Stomach (tissue), 4 donors: Measurements from ENCODE around the gene ARSI.

ENCODE experiments used
- CTCF ChIP-seq, 7 experiments: fragments of 450-650 bp in 4 of 7; fragments of 200-600 bp in 3 of 7; sonication (generic) in 3 of 7; IDR thresholded peaks; one replicate each; pipeline ENCODE4 v1.5.1; 2016 to 2019; ENCODE audit warnings: antibody characterized with exemption in 7 of 7, control low read depth in 2 of 7, mild to moderate bottlenecking in 1 of 7
- POLR2A ChIP-seq, 4 donors: fragments of 450-650 bp; IDR thresholded peaks; one replicate each; pipeline ENCODE4 v1.6.1; 2016; ENCODE audit warnings: antibody characterized with exemption in 4 of 4, control low read depth in 2 of 4, mild to moderate bottlenecking in 1 of 4, moderate library complexity in 1 of 4

- TF ChIP-seq POLR2A (IDR thresholded peaks at IDR 0.05), result no peak
- no peak for TF ChIP-seq CTCF (IDR thresholded peaks at IDR 0.05)
Measured at GRCh38 chr5:150342583-150342982, 39.9 kb upstream of the ARSI start.
